HG03095 (cell line): ENCODE measurements around the gene THRSP.
"Not testable (repeated sequence)": the region's sequence is repeated elsewhere in the genome, so short reads cannot be mapped to it uniquely, and the experiment has no call there.

Experiments used
- ATAC-seq: cut with Tn5 transposase; IDR thresholded peaks from one replicate; pipeline ENCODE4 v1.9.1; 2021; ENCODE audit warnings: moderate library complexity; ENCODE audit not compliant: unreplicated experiment

Gene THRSP

GRCh38 chr11:78063440-78064181 lies at the start of gene THRSP:
THRSP (plus strand) TSS chr11:78063861; CDS start chr11:78063882, 21 bp downstream.
- ATAC-seq, result no peak

- ATAC-seq, result not testable (repeated sequence)
Observed at GRCh38 chr11:78014937-78015520, 48.6 kb upstream of the THRSP start.

- ATAC-seq, result no peak
Observed at GRCh38 chr11:78015878-78016277, 47.8 kb upstream of the THRSP start.

- ATAC-seq, result no peak
Observed at GRCh38 chr11:78019808-78020207, 43.9 kb upstream of the THRSP start.

- no peak for ATAC-seq
Observed at GRCh38 chr11:78020246-78020645, 43.4 kb upstream of the THRSP start.

GRCh38 chr11:78021611-78022010 lies 42.0 kb upstream of the THRSP start:
- no peak for ATAC-seq

- ATAC-seq, result no peak
Observed at GRCh38 chr11:78022397-78023396, 41.0 kb upstream of the THRSP start, which contains the start of gene KCTD14. KCTD14 (minus strand) TSS chr11:78023276; CDS start chr11:78023249, 27 bp downstream.

GRCh38 chr11:78023426-78023825 lies 40.2 kb upstream of the THRSP start:
- no peak for ATAC-seq

- ATAC-seq, result no peak
Observed at GRCh38 chr11:78025378-78025777, 38.3 kb upstream of the THRSP start.

- ATAC-seq, result no peak
Observed at GRCh38 chr11:78027759-78028158, 35.9 kb upstream of the THRSP start.

- ATAC-seq, result not testable (repeated sequence)
Observed at GRCh38 chr11:78028423-78028822, 35.2 kb upstream of the THRSP start.

GRCh38 chr11:78030429-78031325 lies 33.0 kb upstream of the THRSP start:
- ATAC-seq, result no peak

- peak; percentile 85 for ATAC-seq
Observed at GRCh38 chr11:78031629-78032028, 32.0 kb upstream of the THRSP start.

- ATAC-seq, result no peak
Observed at GRCh38 chr11:78032090-78032489, 31.6 kb upstream of the THRSP start.

- ATAC-seq, result no peak
Observed at GRCh38 chr11:78033040-78033439, 30.6 kb upstream of the THRSP start.

- ATAC-seq, result no peak
Observed at GRCh38 chr11:78034623-78035022, 29.0 kb upstream of the THRSP start.

- no peak for ATAC-seq
Observed at GRCh38 chr11:78036313-78036712, 27.3 kb upstream of the THRSP start.

GRCh38 chr11:78037056-78037455 lies 26.6 kb upstream of the THRSP start:
- ATAC-seq, result no peak

- ATAC-seq, result no peak
Observed at GRCh38 chr11:78037825-78038620, 25.6 kb upstream of the THRSP start.
